IMR-90 (cell line): Measurements from ENCODE around the gene ZNF534. TPM values are rescaled to one million over a fixed set of nuclear protein-coding genes. Genes with fewer than 3 reads are reported as not detected.

Experiments
- ATAC-seq: fragments of 200-7000 bp; cut with Tn5 transposase; 2 replicates; pipeline ENCODE4 v1.9.1; 2020; ENCODE audit warnings: low read depth, mild to moderate bottlenecking, moderate library complexity
- BruUV-seq: library from RNA; stranded (reverse); fragments of 400-500 nt; replicated peaks from 2 replicates; lab custom pipeline; 2021; lab: Mats Ljungman, UMichigan
- CTCF ChIA-PET: fragments of 300-600 bp; formaldehyde crosslinking; extraction: SDS; loops from one replicate; lab custom pipeline; 2021; ENCODE audit warnings: antibody characterized with exemption; lab: Yijun Ruan, JAX
- POLR2A ChIA-PET: fragments of 300-600 bp; sonication (Branson Sonifier 250); formaldehyde crosslinking; loops from one replicate; lab custom pipeline; 2022; ENCODE audit warnings: antibody characterized with exemption; ENCODE audit not compliant: unreplicated experiment; lab: Charles Lee
- DNase-seq: peaks from one replicate; pipeline ENCODE4 v3.0.0; 2013
- H2AFZ ChIP-seq: replicated peaks from 2 replicates; pipeline ENCODE3; 2013; ENCODE audit warnings: low read length, mild to moderate bottlenecking; ENCODE audit not compliant: poor library complexity
- H2AK5ac ChIP-seq: 2 replicates; pipeline ENCODE4 v1.6.1; 2013; ENCODE audit warnings: low read depth, low read length, inconsistent platforms
- H2AK9ac ChIP-seq: replicated peaks from 2 replicates; pipeline ENCODE3; 2013; ENCODE audit warnings: mild to moderate bottlenecking, low read depth, low read length, moderate library complexity; ENCODE audit not compliant: poor library complexity
- H2BK120ac ChIP-seq: 2 replicates; pipeline ENCODE4 v1.6.1; 2013; ENCODE audit warnings: low read depth, low read length, inconsistent platforms
- H2BK15ac ChIP-seq: 3 replicates; pipeline ENCODE4 v1.6.1; 2013; ENCODE audit warnings: low read depth, low read length, inconsistent platforms
- H2BK20ac ChIP-seq: 2 replicates; pipeline ENCODE4 v1.6.1; 2013; ENCODE audit warnings: low read depth, mild to moderate bottlenecking, inconsistent platforms, low read length, moderate library complexity
- H2BK5ac ChIP-seq: 2 replicates; pipeline ENCODE4 v1.6.1; 2013; ENCODE audit warnings: mild to moderate bottlenecking, low read depth, low read length, inconsistent platforms; ENCODE audit not compliant: poor library complexity, severe bottlenecking
- H3K14ac ChIP-seq: replicated peaks from 2 replicates; pipeline ENCODE4 v1.6.1; 2013; ENCODE audit warnings: low read depth, low read length, inconsistent platforms
- H3K18ac ChIP-seq: 2 replicates; pipeline ENCODE4 v1.6.1; 2013; ENCODE audit warnings: low read depth, low read length, control low read depth
- H3K23ac ChIP-seq: 2 replicates; pipeline ENCODE4 v1.6.1; 2013; ENCODE audit warnings: low read depth, low read length, inconsistent platforms
- H3K27ac ChIP-seq: 2 replicates; pipeline ENCODE4 v1.5.1; 2013; ENCODE audit warnings: mild to moderate bottlenecking, control low read depth, low read length; ENCODE audit not compliant: insufficient read depth
- H3K27me3 ChIP-seq: 2 replicates; pipeline ENCODE4 v1.6.1; 2013; ENCODE audit warnings: low read length; ENCODE audit not compliant: control insufficient read depth, insufficient read depth
- H3K36me3 ChIP-seq: 2 replicates; pipeline ENCODE4 v1.6.1; 2013; ENCODE audit warnings: low read length, mixed read lengths; ENCODE audit not compliant: control insufficient read depth, insufficient read depth
- H3K4ac ChIP-seq: 2 replicates; pipeline ENCODE4 v1.6.1; 2013; ENCODE audit warnings: low read depth, low read length, inconsistent platforms
- H3K4me1 ChIP-seq: 2 replicates; pipeline ENCODE4 v1.6.1; 2013; ENCODE audit warnings: low read length, mixed read lengths; ENCODE audit not compliant: control insufficient read depth, insufficient read depth
- H3K4me2 ChIP-seq: 2 replicates; pipeline ENCODE4 v1.6.1; 2013; ENCODE audit warnings: low read depth, mild to moderate bottlenecking, control low read depth, low read length, moderate library complexity
- H3K4me3 ChIP-seq: 2 replicates; pipeline ENCODE4 v1.5.1; 2013; ENCODE audit warnings: low read depth, mild to moderate bottlenecking, control low read depth, low read length, moderate library complexity; ENCODE audit not compliant: insufficient read depth
- H3K56ac ChIP-seq: 2 replicates; pipeline ENCODE4 v1.6.1; 2013; ENCODE audit warnings: low read length, inconsistent platforms; ENCODE audit not compliant: insufficient read depth; ENCODE audit errors: extremely low read depth
- H3K79me1 ChIP-seq, 2 experiments: 2 replicates each; pipeline ENCODE4 v1.6.1; 2013; ENCODE audit warnings: low read length in 2 of 2, inconsistent platforms in 1 of 2, low read depth in 1 of 2
- H3K9ac ChIP-seq: 2 replicates; pipeline ENCODE4 v1.6.1; 2013; ENCODE audit warnings: low read depth, low read length, control low read depth
- H3K9me1 ChIP-seq: 2 replicates; pipeline ENCODE4 v1.6.1; 2013; ENCODE audit warnings: low read length, inconsistent platforms; ENCODE audit not compliant: insufficient read depth
- H3K9me3 ChIP-seq: 2 replicates; pipeline ENCODE4 v1.6.1; 2013; ENCODE audit warnings: low read length; ENCODE audit not compliant: control insufficient read depth, insufficient read depth
- H4K20me1 ChIP-seq: 2 replicates; pipeline ENCODE4 v1.6.1; 2013; ENCODE audit warnings: low read length, inconsistent platforms; ENCODE audit not compliant: insufficient read depth
- H4K5ac ChIP-seq: 2 replicates; pipeline ENCODE4 v1.6.1; 2013; ENCODE audit warnings: mild to moderate bottlenecking, low read depth, low read length, control low read depth
- H4K8ac ChIP-seq, 2 experiments: 2 replicates each; pipeline ENCODE4 v1.6.1; 2013; ENCODE audit warnings: low read depth in 2 of 2, low read length in 2 of 2, control low read depth in 1 of 2, inconsistent platforms in 1 of 2
- H4K91ac ChIP-seq: 2 replicates; pipeline ENCODE4 v1.6.1; 2013; ENCODE audit warnings: low read depth, low read length, inconsistent platforms; ENCODE audit not compliant: insufficient read depth
- CEBPB ChIP-seq: IDR thresholded peaks from 2 replicates; pipeline ENCODE4 v1.6.1; 2012; ENCODE audit warnings: low read depth, low read length, improper control_type of control experiment
- FOS ChIP-seq: fragments of 150-350 bp; IDR thresholded peaks from 2 replicates; pipeline ENCODE4 v1.6.1; 2016; ENCODE audit warnings: low read depth, low read length
- MAFK ChIP-seq: IDR thresholded peaks from 2 replicates; pipeline ENCODE4 v1.6.1; 2012; ENCODE audit warnings: low read depth, low read length, improper control_type of control experiment
- MAZ ChIP-seq: IDR thresholded peaks from 2 replicates; pipeline ENCODE4 v1.6.1; 2012; ENCODE audit warnings: low read depth, mild to moderate bottlenecking, low read length, improper control_type of control experiment, moderate library complexity, borderline replicate concordance
- MXI1 ChIP-seq: IDR thresholded peaks from 2 replicates; pipeline ENCODE4 v1.6.1; 2012; ENCODE audit warnings: low read depth, mild to moderate bottlenecking, low read length, moderate library complexity, borderline replicate concordance
- POLR2A ChIP-seq: IDR thresholded peaks from 2 replicates; pipeline ENCODE4 v1.6.1; 2012; ENCODE audit warnings: mild to moderate bottlenecking, low read depth, low read length
- RAD21 ChIP-seq: IDR thresholded peaks from 2 replicates; pipeline ENCODE4 v1.6.1; 2012; ENCODE audit warnings: low read length, improper control_type of control experiment
- RCOR1 ChIP-seq: IDR thresholded peaks from 2 replicates; pipeline ENCODE4 v1.6.1; 2012; ENCODE audit warnings: mild to moderate bottlenecking, low read length, improper control_type of control experiment; ENCODE audit not compliant: insufficient replicate concordance
- SMC3 ChIP-seq: fragments of 150-350 bp; IDR thresholded peaks from 2 replicates; pipeline ENCODE4 v1.6.1; 2016; ENCODE audit warnings: low read depth, mild to moderate bottlenecking, antibody characterized with exemption, low read length, moderate library complexity
- WGBS, 2 experiments: methylation state at CpG; one replicate each; pipeline versions ENCODE4 v1.1.5 to v1.1.7; 2013; ENCODE audit warnings: missing lambda C conversion rate in 2 of 2; ENCODE audit not compliant: insufficient read length in 1 of 2; ENCODE audit errors: extremely low coverage in 2 of 2; 5-methylcytosine and 5-hydroxymethylcytosine counted together
- dilution Hi-C: fragments of 300-500 bp; cut with HindIII; formaldehyde crosslinking; loops from one replicate; pipeline ENCODE4 v1.14.3; 2018; ENCODE audit warnings: low sequenced_read_pairs; ENCODE audit not compliant: unreplicated experiment
- in situ Hi-C: fragments of 300-500 bp; cut with MboI; formaldehyde crosslinking; loops from 3 replicates; pipeline ENCODE4 v1.14.3; 2019; ENCODE audit warnings: low sequenced_read_pairs, inconsistent platforms, mixed read lengths
- intact Hi-C: fragments of 100-400 bp; cut with micrococcal nuclease; formaldehyde crosslinking; loops from 2 replicates; pipeline ENCODE4 v1.10.0; 2022
- polyA plus RNA-seq, 3 experiments: library from polyadenylated mRNA; depleted of rRNA; stranded (reverse); fragments of >200 nt; gene quantifications; 2 replicates each; pipeline ENCODE4 v1.2.3, GENCODE V29; 2012; ENCODE audit warnings: low replicate concordance in 1 of 3
- total RNA-seq: library from RNA; depleted of rRNA; stranded (reverse); fragments of >200 nt; gene quantifications from 2 replicates; pipeline ENCODE4 v1.2.3, GENCODE V29; 2012
- TF ChIP-seq, protein P1 (sequence below): conservative IDR thresholded peaks from 2 replicates; pipeline ENCODE4 v1.5.1; 2012; ENCODE audit warnings: mild to moderate bottlenecking, low read depth, low read length, improper control_type of control experiment

ZNF534 gene
- total and polyA plus RNA-seq, 2 of the 4 experiments (the other 2 are of a cell fraction) = not detected

DNA sequence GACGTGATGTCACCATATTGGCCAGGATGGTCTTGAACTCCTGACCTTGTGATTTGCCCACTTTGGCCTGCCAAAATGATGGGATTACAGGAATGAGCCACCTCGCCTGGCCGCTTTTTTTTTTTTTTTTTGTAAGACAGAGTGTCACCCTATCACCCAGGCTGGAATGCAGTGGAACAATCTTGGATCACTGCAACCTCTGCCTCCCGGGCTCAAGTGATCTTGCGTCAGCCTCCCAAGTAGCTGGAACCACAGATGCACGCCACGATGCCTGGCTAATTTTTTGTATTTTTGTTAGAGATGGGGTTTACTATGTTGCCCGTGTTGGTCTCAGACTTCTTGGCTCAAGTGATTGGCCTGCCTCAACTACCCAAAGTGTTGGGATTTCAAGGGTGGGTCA is 69.6 kb downstream of the ZNF534 start:
- Histone ChIP-seq H3K23ac (no peak overlapping the region), H3K18ac (no peak overlapping the region), H4K8ac (no peak overlapping the region), H3K79me1 (no peaks in the 10 kb centered on the region), H3K4me3 (no peak overlapping the region), H2AK5ac (no peak overlapping the region), H3K4ac (no peak overlapping the region), H3K4me2 (no peak overlapping the region), H3K56ac (no peak overlapping the region), H3K27ac (no peak overlapping the region), H3K27me3 (no peaks in the 10 kb centered on the region), H3K36me3 (peaks cover 7% of the 10 kb centered on the region; the same call in 1 of the 2 replicates), H3K4me1 (no peaks in the 10 kb centered on the region), H2BK120ac (no peak overlapping the region), H2BK20ac (no peak overlapping the region), H2AFZ (no peak overlapping the region), H3K9me1 (no peaks in the 10 kb centered on the region), H3K9me3 (peaks cover 26% of the 10 kb centered on the region), H4K20me1 (no peaks in the 10 kb centered on the region), H2AK9ac (no peak overlapping the region), H4K91ac (no peak overlapping the region), H3K14ac (no peak overlapping the region), H3K9ac (no peak overlapping the region), H2BK5ac (no peak overlapping the region), H4K5ac (no peak overlapping the region), H2BK15ac (no peak overlapping the region)
- TF ChIP-seq RCOR1 (no peak), FOS (no peak), CEBPB (no peak), MXI1 (no peak), MAZ (no peak), RAD21 (no peak), SMC3 (no peak), MAFK (no peak), POLR2A (no peak)
- TF ChIP-seq, protein P1, sequence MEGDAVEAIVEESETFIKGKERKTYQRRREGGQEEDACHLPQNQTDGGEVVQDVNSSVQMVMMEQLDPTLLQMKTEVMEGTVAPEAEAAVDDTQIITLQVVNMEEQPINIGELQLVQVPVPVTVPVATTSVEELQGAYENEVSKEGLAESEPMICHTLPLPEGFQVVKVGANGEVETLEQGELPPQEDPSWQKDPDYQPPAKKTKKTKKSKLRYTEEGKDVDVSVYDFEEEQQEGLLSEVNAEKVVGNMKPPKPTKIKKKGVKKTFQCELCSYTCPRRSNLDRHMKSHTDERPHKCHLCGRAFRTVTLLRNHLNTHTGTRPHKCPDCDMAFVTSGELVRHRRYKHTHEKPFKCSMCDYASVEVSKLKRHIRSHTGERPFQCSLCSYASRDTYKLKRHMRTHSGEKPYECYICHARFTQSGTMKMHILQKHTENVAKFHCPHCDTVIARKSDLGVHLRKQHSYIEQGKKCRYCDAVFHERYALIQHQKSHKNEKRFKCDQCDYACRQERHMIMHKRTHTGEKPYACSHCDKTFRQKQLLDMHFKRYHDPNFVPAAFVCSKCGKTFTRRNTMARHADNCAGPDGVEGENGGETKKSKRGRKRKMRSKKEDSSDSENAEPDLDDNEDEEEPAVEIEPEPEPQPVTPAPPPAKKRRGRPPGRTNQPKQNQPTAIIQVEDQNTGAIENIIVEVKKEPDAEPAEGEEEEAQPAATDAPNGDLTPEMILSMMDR = no peak
- WGBS, 2 experiments = no CpG with 5 or more reads among the region's 8 CpGs
- CTCF ChIA-PET = no interaction called here
- dilution Hi-C loops = no loop called here
- BruUV-seq = no TSS peak
- DNase-seq (no peak), ATAC-seq (no peak)
- in situ Hi-C loops = no loop called here
- POLR2A ChIA-PET = no interaction called here
- intact Hi-C loops = no loop called here
